Measurements from ENCODE around the gene TGFB2.

- TF ChIP-seq EZH2 (IDR thresholded peaks at IDR 0.05; ENCODE audit: insufficient read depth, poor library complexity, severe bottlenecking) (no peak), EZH2phosphoT487 (IDR thresholded peaks at IDR 0.05; ENCODE audit: insufficient read depth, low read depth) (no peak)
Measured at GRCh38 chr1:218305472-218306064, 39.6 kb upstream of the TGFB2 start.

Measured in GM23248 (cell line).